Activated B cell treated with CpG ODN at 0.5 μM for 24 hours (primary cell): Measurements from ENCODE around the gene IFTAP. TPM values are rescaled to one million over a fixed set of nuclear protein-coding genes. Genes with fewer than 3 reads are reported as not detected.

ENCODE experiments used
- ATAC-seq: fragments of 200-7000 bp; cut with Tn5 transposase; one replicate; pipeline ENCODE4 v1.10.0; 2021; ENCODE audit warnings: low read depth, mild to moderate bottlenecking, moderate library complexity
- CTCF ChIA-PET: fragments of 350-600 bp; sonication (Branson Sonifier 250); formaldehyde crosslinking; loops from one replicate; lab custom pipeline; 2021; ENCODE audit warnings: antibody characterized with exemption; lab: Charles Lee
- POLR2A ChIA-PET: fragments of 350-600 bp; sonication (Branson Sonifier 250); formaldehyde crosslinking; loops from one replicate; lab custom pipeline; 2021; ENCODE audit warnings: antibody characterized with exemption; lab: Charles Lee
- DNase-seq: peaks from one replicate; pipeline ENCODE4 v3.0.0; 2022
- H3K27ac Mint-ChIP-seq: one replicate; pipeline ENCODE4 v1.8.0; 2020; ENCODE audit warnings: mixed read lengths
- H3K27me3 Mint-ChIP-seq: one replicate; pipeline ENCODE4 v1.8.0; 2021; ENCODE audit warnings: mixed read lengths
- H3K36me3 Mint-ChIP-seq: one replicate; pipeline ENCODE4 v1.8.0; 2021; ENCODE audit warnings: low read depth, mixed read lengths
- H3K4me1 Mint-ChIP-seq: one replicate; pipeline ENCODE4 v1.8.0; 2021; ENCODE audit warnings: mixed read lengths
- H3K4me3 Mint-ChIP-seq: one replicate; pipeline ENCODE4 v1.8.0; 2020; ENCODE audit warnings: mild to moderate bottlenecking, mixed read lengths
- H3K9me3 Mint-ChIP-seq: one replicate; pipeline ENCODE4 v1.8.0; 2020; ENCODE audit warnings: mixed read lengths
- intact Hi-C: fragments of 100-400 bp; cut with micrococcal nuclease; formaldehyde crosslinking; loops from one replicate; pipeline ENCODE4 v1.15.1; 2024
- total RNA-seq: library from RNA; stranded (reverse); gene quantifications from 2 replicates; pipeline ENCODE4 v1.2.3, GENCODE V29; 2022
- TF ChIP-seq, protein P1 (sequence below): fragments of 200-600 bp; IDR thresholded peaks from one replicate; pipeline ENCODE4 v1.8.0; 2022; ENCODE audit warnings: antibody characterized with exemption, mild to moderate bottlenecking

The IFTAP gene
- total RNA-seq, 1 donor from 2014 or later: 0.47 TPM

GRCh38 chr11:36702330-36703054, 108.2 kb downstream of the IFTAP start:
- no peaks in the 10 kb centered on the region for H3K4me1 Mint-ChIP-seq
- no peak overlapping the region for H3K27ac Mint-ChIP-seq
- no peaks in the 10 kb centered on the region for H3K9me3 Mint-ChIP-seq
- TF ChIP-seq, protein P1, sequence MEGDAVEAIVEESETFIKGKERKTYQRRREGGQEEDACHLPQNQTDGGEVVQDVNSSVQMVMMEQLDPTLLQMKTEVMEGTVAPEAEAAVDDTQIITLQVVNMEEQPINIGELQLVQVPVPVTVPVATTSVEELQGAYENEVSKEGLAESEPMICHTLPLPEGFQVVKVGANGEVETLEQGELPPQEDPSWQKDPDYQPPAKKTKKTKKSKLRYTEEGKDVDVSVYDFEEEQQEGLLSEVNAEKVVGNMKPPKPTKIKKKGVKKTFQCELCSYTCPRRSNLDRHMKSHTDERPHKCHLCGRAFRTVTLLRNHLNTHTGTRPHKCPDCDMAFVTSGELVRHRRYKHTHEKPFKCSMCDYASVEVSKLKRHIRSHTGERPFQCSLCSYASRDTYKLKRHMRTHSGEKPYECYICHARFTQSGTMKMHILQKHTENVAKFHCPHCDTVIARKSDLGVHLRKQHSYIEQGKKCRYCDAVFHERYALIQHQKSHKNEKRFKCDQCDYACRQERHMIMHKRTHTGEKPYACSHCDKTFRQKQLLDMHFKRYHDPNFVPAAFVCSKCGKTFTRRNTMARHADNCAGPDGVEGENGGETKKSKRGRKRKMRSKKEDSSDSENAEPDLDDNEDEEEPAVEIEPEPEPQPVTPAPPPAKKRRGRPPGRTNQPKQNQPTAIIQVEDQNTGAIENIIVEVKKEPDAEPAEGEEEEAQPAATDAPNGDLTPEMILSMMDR: no peak
- POLR2A ChIA-PET: no interaction called here
- DNase-seq (no peak), ATAC-seq (peak; percentile 21)
- no peaks in the 10 kb centered on the region for H3K27me3 Mint-ChIP-seq
- intact Hi-C loops: loop anchor here (1.0 kb wide), 1 partner anchor 45 kb away; no protein-coding TSS in a partner anchor
- no peaks in the 10 kb centered on the region for H3K36me3 Mint-ChIP-seq
- no peak overlapping the region for H3K4me3 Mint-ChIP-seq
- CTCF ChIA-PET: interaction anchor here (0.7 to 1.7 kb wide), 9 partner anchors 11 to 48 kb away, joined by 3 to 46 read pairs (median 4); no protein-coding TSS in a partner anchor

- no peak for ATAC-seq
Observed at GRCh38 chr11:36703055-36703404, 108.7 kb downstream of the IFTAP start.

More at GRCh38 chr11:36703055-36703404, 108.7 kb downstream of the IFTAP start:
- H3K9me3 Mint-ChIP-seq: no peaks in the 10 kb centered on the region
- no peak overlapping the region for H3K27ac Mint-ChIP-seq
- no peak overlapping the region for H3K4me3 Mint-ChIP-seq
- TF ChIP-seq, protein P1: no peak
- ChIA-PET POLR2A (no interaction called here), CTCF (interaction anchor here (1.0 to 1.7 kb wide), 7 partner anchors 13 to 48 kb away, joined by 4 to 46 read pairs (median 4); no protein-coding TSS in a partner anchor)
- H3K27me3 Mint-ChIP-seq: no peaks in the 10 kb centered on the region
- no peaks in the 10 kb centered on the region for H3K4me1 Mint-ChIP-seq
- no peaks in the 10 kb centered on the region for H3K36me3 Mint-ChIP-seq
- DNase-seq: no peak
- intact Hi-C loops: no loop called here

Other genes starting within 250 kb of the IFTAP start
- 16.9 and 19.3 TPM in 2 replicates for gene TRAF6, start 84.2 kb upstream of the IFTAP start, total RNA-seq
- gene RAG1, start 26.5 kb upstream of the IFTAP start, total RNA-seq: 0.10 and 0.24 TPM in 2 replicates
- gene RAG2, start 3.7 kb downstream of the IFTAP start, total RNA-seq: not detected in 2 replicates